Colonic mucosa (tissue), 4 donors: ENCODE data around the gene BMP7. TPM values are rescaled to one million over a fixed set of nuclear protein-coding genes. Genes with fewer than 3 reads are reported as not detected.

Source experiments
- DNase-seq: peaks from one replicate; pipeline ENCODE4 v3.0.0-alpha.2; 2020
- H3K27ac ChIP-seq: fragments of 200-600 bp; one replicate; pipeline ENCODE4 v1.8.0; 2021
- H3K27me3 ChIP-seq: fragments of 200-600 bp; one replicate; pipeline ENCODE4 v1.8.0; 2021
- H3K36me3 ChIP-seq: fragments of 200-600 bp; one replicate; pipeline ENCODE4 v1.8.0; 2021
- H3K4me1 ChIP-seq: fragments of 200-600 bp; one replicate; pipeline ENCODE4 v1.8.0; 2021; ENCODE audit warnings: mild to moderate bottlenecking
- H3K4me3 ChIP-seq: fragments of 200-600 bp; one replicate; pipeline ENCODE4 v1.8.0; 2021
- H3K9ac ChIP-seq, 2 donors: one replicate each; pipeline ENCODE4 v1.7.0; 2013; ENCODE audit warnings: control low read depth in 2 of 2, low read depth in 2 of 2, low read length in 2 of 2
- H3K9me3 ChIP-seq: fragments of 200-600 bp; one replicate; pipeline ENCODE4 v1.8.0; 2021
- intact Hi-C: fragments of 100-400 bp; cut with DNase I; formaldehyde crosslinking; loops from one replicate; pipeline ENCODE4 v1.14.1; 2022
- total RNA-seq, 2 donors: library from RNA; stranded (reverse); fragmentation: NEBNext Ultra II Directional in 1 of 2; extraction: Animal tissue kit (Norgen Biotek cat#: 25700) in 1 of 2; gene quantifications; one replicate each; pipeline ENCODE4 v1.2.1, GENCODE V29; 2021
- TF ChIP-seq, protein P1 (sequence below): fragments of 200-600 bp; IDR thresholded peaks from one replicate; pipeline ENCODE4 v1.8.0; 2022; ENCODE audit warnings: antibody characterized with exemption, mild to moderate bottlenecking
- donor health status: healthy.
- donor health status: DM: no; HTN: no; CAD: no.
- donor health status: DM: no; HTN: no; CAD: no.

Gene BMP7
- total RNA-seq, 2 donors from 2014 or later: 1.3 to 3.2 TPM

- TF ChIP-seq, protein P1, sequence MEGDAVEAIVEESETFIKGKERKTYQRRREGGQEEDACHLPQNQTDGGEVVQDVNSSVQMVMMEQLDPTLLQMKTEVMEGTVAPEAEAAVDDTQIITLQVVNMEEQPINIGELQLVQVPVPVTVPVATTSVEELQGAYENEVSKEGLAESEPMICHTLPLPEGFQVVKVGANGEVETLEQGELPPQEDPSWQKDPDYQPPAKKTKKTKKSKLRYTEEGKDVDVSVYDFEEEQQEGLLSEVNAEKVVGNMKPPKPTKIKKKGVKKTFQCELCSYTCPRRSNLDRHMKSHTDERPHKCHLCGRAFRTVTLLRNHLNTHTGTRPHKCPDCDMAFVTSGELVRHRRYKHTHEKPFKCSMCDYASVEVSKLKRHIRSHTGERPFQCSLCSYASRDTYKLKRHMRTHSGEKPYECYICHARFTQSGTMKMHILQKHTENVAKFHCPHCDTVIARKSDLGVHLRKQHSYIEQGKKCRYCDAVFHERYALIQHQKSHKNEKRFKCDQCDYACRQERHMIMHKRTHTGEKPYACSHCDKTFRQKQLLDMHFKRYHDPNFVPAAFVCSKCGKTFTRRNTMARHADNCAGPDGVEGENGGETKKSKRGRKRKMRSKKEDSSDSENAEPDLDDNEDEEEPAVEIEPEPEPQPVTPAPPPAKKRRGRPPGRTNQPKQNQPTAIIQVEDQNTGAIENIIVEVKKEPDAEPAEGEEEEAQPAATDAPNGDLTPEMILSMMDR: no peak
- DNase-seq: no peak
- H3K27me3 ChIP-seq: no peaks in the 10 kb centered on the region
- intact Hi-C loops: no loop called here
- H3K4me3 ChIP-seq: no peak overlapping the region
- no peak overlapping the region for H3K27ac ChIP-seq
- no peaks in the 10 kb centered on the region for H3K4me1 ChIP-seq
- H3K36me3 ChIP-seq: no peaks in the 10 kb centered on the region
- H3K9ac ChIP-seq: no peak overlapping the region
- no peaks in the 10 kb centered on the region for H3K9me3 ChIP-seq
These were observed 118.2 kb downstream of the BMP7 start for GRCh38 chr20:57148263-57148662.

DNA sequence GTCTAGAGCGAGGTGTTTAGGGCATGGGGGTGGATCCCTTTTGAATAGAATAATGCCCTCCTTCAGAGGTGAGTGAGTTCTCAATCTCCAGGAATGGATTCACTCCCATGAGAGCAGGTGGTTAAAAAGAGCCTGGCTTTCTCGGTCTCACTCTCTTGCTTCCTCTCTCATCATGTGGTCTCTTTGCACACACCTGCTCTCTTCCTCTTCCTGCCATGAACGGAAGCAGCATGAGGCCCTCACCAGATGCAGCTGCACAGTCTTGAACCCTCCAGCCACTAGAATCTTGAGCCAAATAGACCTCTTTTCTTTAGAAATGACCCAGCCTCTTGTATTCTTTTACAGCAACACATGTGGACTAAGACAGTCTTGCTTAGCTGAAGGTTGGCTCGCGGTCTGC is 119.3 kb downstream of the BMP7 start:
- no peak for DNase-seq
- intact Hi-C loops: no loop called here

DNA sequence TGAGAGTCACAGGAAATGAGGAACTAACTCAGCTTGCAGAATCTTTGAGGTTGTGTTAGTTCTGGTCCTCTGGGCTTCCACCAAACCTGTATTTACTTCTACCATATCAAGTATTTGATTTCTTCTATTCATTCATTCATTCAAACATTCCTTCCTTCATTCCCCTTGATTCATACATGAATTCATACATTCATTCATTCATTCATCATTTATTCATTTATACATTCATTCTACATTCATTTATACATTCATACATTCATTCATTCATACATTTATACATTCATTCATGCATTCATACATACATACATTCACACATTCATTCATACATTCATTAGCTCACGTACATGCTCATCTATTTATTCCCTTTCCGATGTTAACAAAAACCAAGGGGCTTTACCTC is 120.3 kb downstream of the BMP7 start:
- no peaks in the 10 kb centered on the region for H3K27me3 ChIP-seq
- no peak for DNase-seq
- no peak overlapping the region for H3K27ac ChIP-seq
- H3K36me3 ChIP-seq: no peaks in the 10 kb centered on the region
- TF ChIP-seq, protein P1: no peak
- no peaks in the 10 kb centered on the region for H3K4me1 ChIP-seq
- H3K9me3 ChIP-seq: no peaks in the 10 kb centered on the region
- no peak overlapping the region for H3K4me3 ChIP-seq
- no peak overlapping the region for H3K9ac ChIP-seq
- intact Hi-C loops: no loop called here

More for the DNA sequence above, 119.3 kb downstream of the BMP7 start:
- Histone ChIP-seq H3K36me3 (no peaks in the 10 kb centered on the region), H3K9me3 (no peaks in the 10 kb centered on the region), H3K9ac (no peak overlapping the region), H3K4me1 (no peaks in the 10 kb centered on the region), H3K4me3 (no peak overlapping the region), H3K27ac (no peak overlapping the region), H3K27me3 (no peaks in the 10 kb centered on the region)
- TF ChIP-seq, protein P1: no peak

DNA sequence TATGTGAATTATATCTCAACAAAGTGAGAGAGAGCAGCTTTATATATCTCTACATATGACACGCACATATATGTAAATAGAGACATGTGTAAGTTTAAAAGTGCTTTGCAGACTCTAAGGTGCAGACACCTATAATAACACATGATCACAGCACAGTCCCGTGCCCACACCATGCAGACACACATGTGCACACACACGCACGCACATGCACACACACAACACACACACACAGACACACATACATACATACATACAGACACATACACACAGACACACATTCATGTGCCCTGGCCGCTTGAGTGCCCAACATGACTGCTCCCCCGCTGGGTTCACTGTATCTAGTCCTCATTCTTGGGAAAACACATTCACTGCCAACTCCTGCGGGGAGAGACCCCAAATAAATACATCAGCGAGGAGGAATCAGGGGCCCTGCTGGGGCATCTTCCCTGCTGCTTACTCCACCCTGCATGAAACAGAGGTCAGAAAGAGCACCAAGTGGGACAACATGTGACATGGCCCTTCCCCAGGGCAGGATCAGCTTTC is 121.3 kb downstream of the BMP7 start:
- intact Hi-C loops: no loop called here
- H3K9ac ChIP-seq: no peak overlapping the region
- TF ChIP-seq, protein P1: no peak
- no peak for DNase-seq
- no peak overlapping the region for H3K4me3 ChIP-seq
- H3K4me1 ChIP-seq: no peaks in the 10 kb centered on the region
- H3K9me3 ChIP-seq: no peaks in the 10 kb centered on the region
- H3K36me3 ChIP-seq: no peaks in the 10 kb centered on the region
- H3K27me3 ChIP-seq: no peaks in the 10 kb centered on the region
- no peak overlapping the region for H3K27ac ChIP-seq

GRCh38 chr20:57143173-57143572 is 123.3 kb downstream of the BMP7 start:
- no peak for DNase-seq
- H3K4me3 ChIP-seq: no peak overlapping the region
- H3K27me3 ChIP-seq: no peaks in the 10 kb centered on the region
- TF ChIP-seq, protein P1: no peak
- no peaks in the 10 kb centered on the region for H3K4me1 ChIP-seq
- H3K36me3 ChIP-seq: no peaks in the 10 kb centered on the region
- H3K9ac ChIP-seq: no peak overlapping the region
- H3K9me3 ChIP-seq: no peaks in the 10 kb centered on the region
- no peak overlapping the region for H3K27ac ChIP-seq
- intact Hi-C loops: no loop called here
